SKM-1 (cell line): ENCODE data around the gene ONECUT2.
"Not testable (repeated sequence)": the region's sequence is repeated elsewhere in the genome, so short reads cannot be mapped to it uniquely, and the experiment has no call there.

Source experiments
- DNase-seq: peaks from one replicate; lab custom pipeline; 2025; ENCODE audit not compliant: unreplicated experiment; lab: John Stamatoyannopoulos, UW

ONECUT2 gene

DNA sequence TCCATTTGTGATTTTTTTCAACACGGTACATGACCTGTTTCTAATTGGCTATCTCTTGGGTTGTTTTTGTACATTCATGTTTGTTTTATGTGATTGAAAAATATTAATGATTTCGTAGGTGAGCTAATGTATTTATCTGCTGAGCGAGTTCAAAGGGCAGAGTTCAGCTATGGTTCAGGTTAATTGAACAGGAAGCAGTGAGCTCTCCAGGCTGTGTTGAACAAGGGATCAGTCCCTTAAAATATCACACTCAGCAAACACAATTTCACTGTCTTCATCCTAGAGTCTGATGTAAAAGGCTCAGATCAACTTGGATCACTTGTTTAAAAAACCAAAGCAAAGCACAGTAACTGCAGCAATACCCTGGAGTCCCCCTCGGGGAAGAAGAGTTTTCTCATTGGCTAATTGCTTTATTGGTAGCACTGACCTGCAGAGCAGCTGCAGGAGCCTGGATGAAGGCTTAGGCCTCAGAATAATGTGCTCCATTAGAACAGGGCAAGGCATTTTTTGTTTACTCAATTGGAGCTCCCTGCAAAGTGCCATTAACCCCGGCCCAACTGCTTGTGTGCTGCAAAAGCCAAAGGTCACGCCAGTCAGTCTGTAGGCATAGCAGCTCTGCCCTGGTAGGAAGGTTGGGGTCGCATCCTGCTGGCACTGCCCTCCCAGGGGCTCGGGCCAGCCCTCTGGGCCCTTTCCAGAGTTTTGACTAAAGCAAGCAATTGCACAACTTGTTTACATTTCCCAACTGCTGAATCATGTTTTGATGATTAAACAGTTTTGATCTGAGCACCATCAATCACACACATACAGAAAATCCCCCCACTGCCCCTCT is 10.5 kb downstream of the ONECUT2 start:
- DNase-seq, result no peak

DNA sequence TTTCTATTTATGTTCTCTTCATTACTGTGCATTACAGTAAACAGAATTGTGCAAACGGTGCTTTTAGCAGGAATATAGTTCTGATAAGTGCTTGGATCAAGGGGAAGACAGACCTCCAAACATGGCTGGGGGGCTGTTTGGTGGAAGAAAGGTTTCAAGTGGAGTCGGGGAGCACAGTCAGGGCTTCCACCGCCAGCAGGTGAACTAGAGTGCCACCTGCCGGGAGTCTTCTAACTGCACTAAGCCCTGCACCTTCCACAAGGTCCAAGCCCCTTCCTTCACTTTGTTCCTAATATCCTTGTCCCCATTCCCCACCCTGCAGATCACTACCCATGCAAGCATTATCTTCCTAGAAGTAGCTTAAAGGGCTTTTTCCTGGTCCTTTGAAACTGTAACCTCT is 11.1 kb downstream of the ONECUT2 start:
- DNase-seq, result no peak

DNA sequence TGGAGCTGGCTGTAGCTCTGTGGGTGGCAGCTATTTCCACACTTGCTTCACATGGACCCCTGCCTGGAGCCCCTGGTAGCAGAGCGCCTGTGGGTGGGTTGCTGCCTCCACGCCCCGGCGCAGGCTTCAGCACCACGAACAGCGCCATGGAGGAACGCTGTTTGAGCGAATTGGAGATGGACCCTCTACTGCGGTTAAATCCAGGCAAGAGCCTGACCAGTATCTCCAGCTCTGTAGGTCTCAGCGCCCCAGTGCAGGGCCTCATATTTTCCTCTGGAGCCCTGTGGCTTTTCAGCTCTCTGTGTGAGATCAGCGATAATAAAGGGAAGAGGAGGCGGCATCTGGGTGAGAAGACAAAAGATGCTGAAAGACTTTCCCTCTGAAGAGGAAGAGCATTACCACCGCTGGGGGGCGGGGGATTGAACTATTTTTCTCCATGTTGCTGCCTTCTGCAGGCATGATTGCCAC is 12.0 kb downstream of the ONECUT2 start:
- no peak for DNase-seq

DNA sequence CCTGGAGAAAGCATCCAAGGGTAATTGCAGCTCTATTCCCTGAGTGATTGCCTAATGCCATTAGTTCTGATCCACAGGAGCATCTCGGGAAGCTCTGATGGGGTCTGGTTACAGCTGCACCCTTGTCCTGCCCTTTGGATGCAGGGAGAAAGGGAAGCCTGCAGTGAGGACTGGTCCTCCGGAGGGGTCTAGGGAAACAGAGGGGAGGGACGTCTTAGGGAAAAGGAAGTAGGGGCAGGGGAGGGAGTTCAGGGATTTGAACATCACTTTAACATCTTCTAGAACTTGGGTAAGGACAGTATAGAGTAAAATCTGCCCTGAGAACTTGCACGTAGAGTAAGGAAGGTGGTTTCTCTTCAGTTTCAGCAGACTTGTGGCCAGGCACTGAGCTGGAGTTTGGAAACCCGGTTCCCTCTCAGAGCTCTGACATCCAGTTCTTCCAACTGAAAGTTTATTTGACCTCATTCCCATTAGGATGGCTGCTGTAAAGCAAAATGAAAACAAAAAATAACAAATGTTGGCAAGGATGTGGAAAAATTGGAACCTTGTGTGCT is 20.5 kb downstream of the ONECUT2 start:
- no peak for DNase-seq

DNA sequence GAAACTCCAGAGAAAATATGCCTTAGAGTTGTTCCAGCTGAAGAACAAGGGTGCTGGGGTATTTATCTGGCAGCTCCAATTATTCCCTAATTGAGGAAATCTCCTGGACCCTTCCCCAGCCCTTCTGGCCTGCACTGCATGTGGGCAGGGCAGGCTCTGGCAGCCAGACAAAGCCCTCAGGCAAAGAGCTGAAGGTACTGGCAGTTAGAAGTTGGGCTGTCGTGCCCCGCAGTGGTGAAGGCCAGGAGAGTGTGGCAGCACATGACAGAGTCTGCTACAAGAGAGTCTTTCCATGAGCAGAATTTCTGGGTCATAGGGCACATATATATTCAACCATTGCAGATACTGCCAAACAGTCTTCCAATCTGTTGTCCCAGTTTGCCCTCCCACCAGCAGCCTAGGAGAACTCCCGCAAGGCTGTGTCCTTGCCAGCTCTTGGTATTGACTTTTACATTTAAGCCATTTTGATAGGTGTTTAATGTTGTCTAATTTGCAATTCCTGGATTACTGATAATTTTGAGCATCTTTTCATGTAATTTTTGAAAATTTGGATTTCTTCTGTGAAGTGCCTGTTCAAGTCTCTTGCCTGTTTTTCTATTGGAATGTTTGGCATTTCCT is 26.6 kb downstream of the ONECUT2 start:
- DNase-seq, result no peak

DNA sequence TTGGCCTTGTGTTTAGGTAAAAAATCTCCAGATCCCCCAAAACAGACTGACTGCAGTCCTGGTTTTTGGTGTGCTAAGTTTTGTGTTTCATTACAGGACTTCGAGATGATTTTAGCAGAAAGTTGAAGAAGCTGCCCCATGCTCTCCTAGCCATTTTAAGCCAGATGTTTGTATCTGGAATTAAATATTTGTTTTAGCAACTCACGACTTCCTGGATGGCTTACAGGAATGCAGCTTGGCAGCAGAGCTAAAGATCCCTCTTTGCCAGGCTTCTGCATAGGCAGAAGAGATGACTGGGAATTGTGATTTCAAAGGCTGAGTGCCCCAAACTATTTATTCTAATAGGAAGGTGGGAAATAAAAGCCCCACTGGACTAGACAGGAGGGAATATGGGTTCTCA is 31.1 kb downstream of the ONECUT2 start:
- no peak for DNase-seq

DNA sequence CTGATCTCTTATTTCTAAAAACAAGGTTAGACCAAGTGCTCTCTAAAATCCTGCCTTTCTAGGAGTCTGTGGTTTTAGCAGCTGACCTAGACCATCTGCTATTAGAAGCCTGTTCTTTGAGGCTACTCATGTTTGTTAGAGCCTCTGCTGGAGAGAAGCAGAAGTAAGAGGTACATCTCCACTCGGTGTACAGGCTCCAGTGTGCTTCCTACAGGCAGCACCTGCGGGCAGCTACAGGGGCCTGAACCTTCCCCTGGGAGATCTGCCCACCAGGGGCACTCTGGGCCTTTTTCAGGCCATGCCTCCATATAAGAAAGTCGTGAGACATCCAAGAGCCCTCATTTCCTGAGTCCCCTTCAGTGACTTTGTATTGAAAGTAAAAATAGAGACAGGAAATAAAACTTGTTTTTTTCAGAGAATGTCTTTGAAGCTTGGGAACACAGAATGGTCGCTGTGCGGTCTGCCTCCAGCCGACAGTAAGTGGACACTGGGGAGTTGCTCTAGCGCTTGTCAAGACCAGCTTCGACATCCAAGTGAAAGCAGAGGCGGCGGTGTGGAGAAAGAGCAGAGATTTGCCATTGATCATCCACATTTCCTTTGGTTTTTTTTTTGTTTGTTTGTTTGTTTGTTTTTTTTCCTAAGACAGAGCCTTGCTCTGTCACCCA is 31.7 kb downstream of the ONECUT2 start:
- DNase-seq, result no peak

DNA sequence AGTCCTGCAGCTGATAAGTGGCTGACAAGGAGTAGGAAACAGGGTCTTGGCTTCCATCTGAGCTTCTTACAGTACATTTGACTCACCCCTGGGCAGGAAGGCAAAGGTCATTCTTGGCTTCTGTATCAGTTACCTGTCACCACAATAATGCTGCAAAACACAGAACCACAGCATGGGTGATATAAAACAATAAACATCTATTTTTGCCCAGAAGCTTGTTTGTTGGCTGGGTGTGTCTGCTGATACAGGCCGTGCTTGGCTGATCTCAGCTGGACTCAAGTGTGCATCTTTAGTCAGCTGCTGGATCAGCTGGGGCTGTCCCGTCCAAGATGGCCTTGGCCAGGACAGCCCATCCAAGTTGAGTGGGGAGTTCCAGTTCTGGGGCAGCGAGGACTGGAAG is 34.7 kb downstream of the ONECUT2 start:
- DNase-seq, result no peak

DNA sequence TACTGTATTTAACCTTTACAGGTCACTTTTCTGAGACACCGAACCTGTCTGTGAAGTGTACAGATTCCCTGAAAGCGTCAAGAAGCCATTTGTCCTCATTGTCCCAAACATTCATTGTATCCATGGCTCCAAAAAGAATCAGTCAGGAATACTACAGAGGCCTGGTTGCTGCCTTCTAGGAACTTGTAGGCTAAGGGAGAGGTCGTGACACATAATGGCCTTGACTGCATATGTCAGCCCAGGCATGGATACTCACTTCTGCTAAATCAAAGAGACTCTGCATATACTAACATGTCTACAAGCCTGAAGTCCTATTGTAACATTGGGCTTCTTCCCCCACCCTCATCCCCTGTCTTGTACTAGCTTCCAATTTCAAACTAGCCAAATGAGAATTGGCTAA is 40.2 kb downstream of the ONECUT2 start:
- DNase-seq, result no peak

DNA sequence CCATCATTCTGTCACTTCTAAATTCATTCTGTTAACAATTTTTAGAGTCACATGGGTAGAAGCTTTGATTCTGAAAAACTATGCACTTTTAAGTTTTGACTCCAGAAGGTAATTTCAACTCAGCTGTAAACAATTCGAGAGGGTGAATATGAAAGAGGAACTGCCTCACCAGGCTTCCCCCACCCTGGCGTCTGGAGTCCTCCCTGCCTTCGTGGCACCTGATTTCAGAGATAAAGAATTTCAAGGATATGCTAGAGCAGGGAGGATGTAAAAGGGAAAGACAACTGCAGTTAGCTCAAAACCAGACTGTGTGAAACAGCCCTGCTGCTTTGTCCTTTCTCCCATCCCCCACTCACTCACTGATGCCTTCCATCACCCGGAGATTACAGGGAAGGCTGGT is 40.7 kb downstream of the ONECUT2 start:
- DNase-seq, result no peak

DNA sequence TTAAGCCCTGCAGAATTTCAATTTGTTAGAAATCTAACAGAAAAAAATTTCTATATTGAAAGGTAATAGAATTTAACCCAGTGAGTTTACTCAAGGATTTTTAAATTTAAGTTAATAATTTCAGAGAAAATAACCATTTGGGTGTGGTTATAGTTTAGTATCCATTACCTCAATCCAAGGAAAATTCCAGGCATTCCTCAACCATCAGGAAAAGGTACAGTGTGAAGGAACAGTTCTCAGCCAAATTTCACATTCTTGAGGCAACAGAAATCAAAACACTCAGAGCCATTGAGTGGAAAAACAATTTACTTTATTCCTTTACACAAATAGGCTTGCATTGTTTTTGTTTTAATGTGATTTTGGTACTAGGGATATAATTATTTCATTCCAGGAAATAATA is 45.6 kb downstream of the ONECUT2 start:
- no peak for DNase-seq

DNA sequence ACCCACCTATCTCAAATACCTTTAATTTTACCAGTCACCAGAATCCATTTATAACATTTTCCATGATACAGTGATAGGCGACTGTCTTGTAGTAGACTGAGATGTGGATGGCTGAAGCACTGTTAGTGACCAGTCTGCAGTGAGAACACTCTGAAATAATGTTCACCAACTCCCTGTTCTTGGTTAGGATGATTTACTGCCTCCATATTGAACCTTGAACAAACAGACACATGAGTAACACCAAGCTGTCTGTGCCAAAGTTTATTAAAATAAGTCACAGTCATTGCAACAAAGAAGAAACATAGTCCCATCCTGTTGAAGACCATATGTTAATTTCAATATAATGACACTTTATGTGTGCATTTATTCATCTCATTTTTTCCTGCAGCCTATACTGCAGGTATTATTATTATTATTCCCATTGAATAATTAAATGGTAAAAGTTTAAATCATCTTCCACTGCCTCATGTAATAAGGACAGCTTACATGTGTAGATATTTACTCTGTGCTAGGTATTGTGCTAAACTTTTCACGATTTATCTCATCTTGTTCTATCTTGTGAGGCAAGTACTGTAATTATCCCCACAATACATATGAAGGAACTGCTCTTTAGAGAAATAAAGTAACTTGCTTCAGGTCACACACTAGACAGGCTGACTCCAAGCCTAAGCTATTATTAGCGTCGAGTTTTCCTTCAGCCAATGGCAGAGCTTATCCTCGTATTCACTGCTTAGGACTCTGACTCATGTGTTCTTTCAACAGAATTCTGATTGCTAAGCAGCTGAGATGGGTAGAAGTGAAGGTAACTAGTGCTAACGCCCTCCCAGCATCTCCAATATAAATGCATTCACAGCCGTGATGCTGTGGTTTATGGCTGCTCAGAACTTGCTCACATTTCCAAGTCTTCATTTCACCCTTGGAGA is 62.5 kb downstream of the ONECUT2 start:
- no peak for DNase-seq

DNA sequence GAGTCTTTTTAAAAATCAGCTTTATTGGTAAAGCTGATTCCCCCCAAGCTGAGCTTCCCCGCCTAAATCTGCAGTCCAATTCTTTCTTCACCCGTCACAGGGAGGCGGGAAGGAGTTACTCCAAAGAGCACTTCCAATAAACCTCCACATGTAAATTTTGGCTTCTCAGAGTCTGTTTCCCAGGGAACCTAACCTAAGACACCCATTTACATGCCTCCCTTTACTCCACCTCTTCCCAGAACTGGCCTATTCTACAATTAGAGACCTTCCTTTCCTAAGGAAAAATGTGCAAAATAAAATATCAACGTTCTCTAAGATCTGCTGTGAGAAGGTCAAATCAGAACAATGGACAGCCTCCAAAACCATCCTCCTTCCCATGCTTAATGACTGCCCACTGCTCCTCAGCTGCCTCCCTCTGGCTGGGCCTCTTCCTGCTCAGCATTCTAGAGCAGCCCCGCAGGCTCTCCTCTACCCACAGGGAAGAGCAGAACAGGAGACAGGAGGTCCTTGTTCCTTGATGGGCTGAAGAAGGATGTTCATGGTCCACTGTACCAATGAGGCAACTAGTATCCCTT is 63.6 kb downstream of the ONECUT2 start:
- DNase-seq, result no peak

DNA sequence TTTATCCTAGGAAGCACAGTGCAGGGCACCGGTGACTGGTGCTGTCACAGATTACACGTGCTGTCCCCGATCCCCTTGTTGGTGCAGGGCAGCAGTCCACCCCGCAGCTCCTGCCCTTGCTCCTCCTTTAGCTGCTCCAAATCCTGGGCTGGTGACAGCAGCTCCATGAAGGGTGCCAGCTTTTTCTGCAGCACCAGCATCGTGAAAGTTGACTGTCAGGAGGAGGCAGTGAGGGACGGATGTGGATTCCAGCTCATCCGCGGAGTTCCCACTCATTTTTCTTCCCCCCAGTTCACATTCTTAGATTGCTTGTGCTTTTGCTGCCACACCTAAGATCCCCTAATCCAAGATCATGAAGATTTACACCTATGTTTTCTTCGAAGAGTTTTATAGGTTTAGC is 67.5 kb downstream of the ONECUT2 start:
- DNase-seq, result no peak

DNA sequence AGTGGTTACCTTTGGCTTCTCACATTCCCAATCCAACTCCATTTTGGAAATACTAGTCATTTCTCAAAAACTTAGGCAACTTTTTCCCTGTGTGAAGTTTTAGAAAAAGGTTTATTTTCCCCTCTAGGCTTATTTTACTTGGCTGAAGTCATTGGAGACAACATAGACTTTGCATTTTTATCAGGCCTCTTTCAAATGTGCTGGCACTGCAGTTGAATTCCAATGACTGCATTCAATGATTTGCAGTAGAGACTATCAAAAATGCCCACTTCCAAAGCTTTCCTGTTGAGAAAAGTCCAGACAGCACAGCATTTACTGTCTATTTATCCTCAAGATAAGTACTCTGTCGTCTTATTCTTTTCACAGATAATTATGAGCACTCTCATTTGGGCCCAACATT is 70.1 kb downstream of the ONECUT2 start:
- DNase-seq, result no peak

DNA sequence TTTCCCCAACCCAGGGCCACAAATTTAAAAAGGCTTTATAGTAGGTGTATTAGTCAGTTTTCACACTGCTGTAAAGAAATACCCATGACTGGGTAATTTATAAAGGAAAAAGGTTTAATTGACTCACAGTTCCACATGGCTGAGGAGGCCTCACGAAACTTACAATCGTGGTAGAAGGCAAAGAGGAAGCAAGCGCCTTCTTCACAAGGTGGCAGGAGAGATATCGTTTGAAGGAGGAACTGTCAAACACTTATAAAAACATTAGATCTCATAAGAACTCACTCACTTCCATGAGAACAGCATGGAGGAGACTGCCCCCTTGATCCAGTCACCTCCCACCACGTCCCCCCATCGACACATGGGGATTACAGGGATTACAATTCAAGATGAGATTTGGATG is 80.9 kb downstream of the ONECUT2 start:
- no peak for DNase-seq

DNA sequence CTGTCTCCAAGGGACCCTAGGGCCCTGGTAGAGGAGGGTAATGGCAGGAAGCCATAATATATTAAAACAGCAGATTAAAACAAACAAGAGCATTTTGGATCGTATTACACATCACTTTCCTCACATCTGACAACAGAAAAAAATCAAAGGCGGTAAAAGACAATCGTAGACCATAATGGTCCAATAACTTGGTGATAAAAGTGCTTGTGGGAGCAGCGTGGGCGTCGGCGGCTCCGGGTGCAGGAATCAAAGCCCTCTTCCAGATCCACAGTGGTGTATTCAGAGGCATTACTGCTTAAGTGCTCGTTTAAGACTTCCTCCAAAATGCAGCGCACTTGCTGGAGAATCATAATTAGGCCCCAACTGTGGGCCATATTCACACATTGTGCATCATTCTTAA is 83.4 kb downstream of the ONECUT2 start:
- DNase-seq, result no peak

DNA sequence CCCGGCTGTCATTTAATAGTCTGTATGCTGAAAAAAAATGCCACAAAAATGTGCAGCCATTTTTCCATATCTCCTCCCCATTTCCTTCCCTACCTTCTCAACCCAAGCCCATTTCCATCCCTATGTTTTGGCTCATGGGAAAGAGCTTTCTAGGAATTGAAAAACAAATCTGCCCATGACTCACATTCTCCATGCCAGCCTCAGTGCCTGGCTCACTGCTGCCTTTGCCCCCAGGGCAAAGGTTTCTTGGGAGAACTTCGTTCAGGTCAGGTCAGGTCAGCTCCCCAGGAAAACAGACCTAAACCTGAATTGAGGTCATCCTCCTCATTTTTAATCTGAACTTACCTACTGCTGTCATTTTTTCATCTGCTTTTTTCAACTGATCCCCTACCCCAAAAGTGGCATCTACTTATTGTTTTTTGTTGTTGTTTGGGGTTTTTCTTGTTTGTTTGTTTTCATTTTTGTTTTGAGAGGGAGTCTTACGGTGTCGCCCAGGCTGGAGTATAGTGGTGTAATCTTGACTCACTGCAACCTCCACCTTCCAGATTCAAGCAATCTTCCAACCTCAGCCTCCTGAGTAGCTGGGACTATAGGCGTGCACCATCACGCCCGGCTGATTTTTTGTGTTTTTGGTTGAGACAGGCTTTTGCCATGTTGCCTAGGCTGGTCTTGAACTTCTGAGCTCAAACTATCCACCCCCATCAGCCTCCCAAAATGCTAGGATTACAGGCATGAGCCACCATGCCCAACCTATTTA is 84.7 kb downstream of the ONECUT2 start:
- no peak for DNase-seq

DNA sequence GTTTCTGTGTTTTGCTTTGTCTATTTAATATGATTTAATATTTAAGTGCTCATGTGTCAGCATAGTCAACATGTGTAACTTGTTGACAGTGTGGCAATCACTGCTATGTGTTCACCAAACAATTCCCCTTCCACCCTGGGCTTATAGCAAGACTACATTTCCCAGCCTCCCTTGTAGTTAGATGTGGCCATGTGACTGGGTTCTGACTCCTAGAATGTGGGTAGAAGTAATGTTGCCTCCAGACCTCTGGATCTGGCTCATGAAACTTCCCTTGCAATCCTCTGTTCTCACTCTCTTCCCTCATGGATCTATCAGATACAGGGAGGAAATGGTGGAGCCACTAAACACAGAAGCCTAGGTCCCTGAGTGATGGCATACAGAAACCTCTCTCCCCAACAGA is 87.2 kb downstream of the ONECUT2 start:
- DNase-seq, result not testable (repeated sequence)
